DOHH2 (cell line): ENCODE results near the gene IMMP2L.

Experiments
- H3F3A ChIP-seq: fragments of 200-600 bp; sonication (generic), shearing (Covaris generic); 2 replicates; pipeline ENCODE4 v1.6.0; 2016; ENCODE audit warnings: antibody characterized with exemption, mild to moderate bottlenecking; ENCODE audit not compliant: control insufficient read depth, insufficient read depth
- H3K27ac ChIP-seq: fragments of 200-600 bp; sonication (generic); 2 replicates; pipeline ENCODE4 v1.5.1; 2014; ENCODE audit warnings: low read depth, mild to moderate bottlenecking, low read length, moderate library complexity
- H3K27me3 ChIP-seq: fragments of 200-600 bp; sonication (generic); 2 replicates; pipeline ENCODE4 v1.6.1; 2014; ENCODE audit warnings: mild to moderate bottlenecking, low read length, mixed read lengths; ENCODE audit not compliant: control insufficient read depth
- H3K36me3 ChIP-seq: fragments of 200-600 bp; sonication (generic); 2 replicates; pipeline ENCODE4 v1.6.1; 2014; ENCODE audit warnings: mild to moderate bottlenecking, low read length, moderate library complexity, mixed read lengths; ENCODE audit not compliant: control insufficient read depth
- H3K4me1 ChIP-seq: fragments of 200-600 bp; sonication (generic); 2 replicates; pipeline ENCODE4 v1.6.1; 2014; ENCODE audit warnings: mild to moderate bottlenecking, low read length, mixed read lengths; ENCODE audit not compliant: control insufficient read depth
- H3K4me2 ChIP-seq: fragments of 200-600 bp; sonication (generic); 2 replicates; pipeline ENCODE4 v1.6.0; 2014; ENCODE audit warnings: mild to moderate bottlenecking, low read length, moderate library complexity
- H3K4me3 ChIP-seq: fragments of 200-600 bp; sonication (generic); 2 replicates; pipeline ENCODE4 v1.5.1; 2014; ENCODE audit warnings: mild to moderate bottlenecking, low read length, mixed read lengths
- H3K79me2 ChIP-seq: fragments of 200-600 bp; sonication (generic); 2 replicates; pipeline ENCODE4 v1.6.1; 2014; ENCODE audit warnings: mild to moderate bottlenecking, low read length, mixed read lengths; ENCODE audit not compliant: control insufficient read depth
- H3K9me2 ChIP-seq: fragments of 200-600 bp; sonication (generic); replicated peaks from 2 replicates; pipeline ENCODE4 v1.6.1; 2014; ENCODE audit warnings: mild to moderate bottlenecking, low read length, mixed read lengths; ENCODE audit not compliant: control insufficient read depth
- H3K9me3 ChIP-seq: fragments of 200-600 bp; sonication (generic); 2 replicates; pipeline ENCODE4 v1.6.1; 2014; ENCODE audit warnings: antibody characterized with exemption, low read length, mixed read lengths; ENCODE audit not compliant: control insufficient read depth, insufficient read depth
- H4K20me1 ChIP-seq: fragments of 200-600 bp; sonication (generic); 2 replicates; pipeline ENCODE4 v1.6.0; 2014; ENCODE audit warnings: low read depth, mild to moderate bottlenecking, antibody characterized with exemption, low read length, moderate library complexity; ENCODE audit not compliant: control insufficient read depth, insufficient read depth
- CTCF ChIP-seq: fragments of 200-600 bp; sonication (generic); IDR thresholded peaks from one replicate; pipeline ENCODE4 v1.5.1; 2014; ENCODE audit warnings: antibody characterized with exemption, mild to moderate bottlenecking, low read depth, low read length; ENCODE audit not compliant: poor library complexity, severe bottlenecking
- EZH2phosphoT487 ChIP-seq: fragments of 200-600 bp; sonication (generic); IDR thresholded peaks from 2 replicates; pipeline ENCODE4 v1.6.1; 2017; ENCODE audit warnings: borderline replicate concordance, mild to moderate bottlenecking, antibody characterized with exemption, low read length, moderate library complexity, mixed read lengths

IMMP2L gene

GRCh38 chr7:111264111-111264868, 298.0 kb downstream of the IMMP2L start:
- H3K4me2 ChIP-seq, result no peak overlapping the region
- TF ChIP-seq CTCF (no peak), EZH2phosphoT487 (no peak)
- H4K20me1 ChIP-seq, result no peaks in the 10 kb centered on the region
- no peaks in the 10 kb centered on the region for H3K36me3 ChIP-seq
- H3K4me1 ChIP-seq, result no peaks in the 10 kb centered on the region
- no peaks in the 10 kb centered on the region for H3K27me3 ChIP-seq
- H3K4me3 ChIP-seq, result no peak overlapping the region
- no peaks in the 10 kb centered on the region for H3K9me3 ChIP-seq
- no peaks in the 10 kb centered on the region for H3K79me2 ChIP-seq
- no peaks in the 10 kb centered on the region for H3K9me2 ChIP-seq
- no peaks in the 10 kb centered on the region for H3F3A ChIP-seq
- no peak overlapping the region for H3K27ac ChIP-seq

- Histone ChIP-seq H4K20me1 (no peaks in the 10 kb centered on the region), H3K27ac (no peak overlapping the region), H3K36me3 (no peaks in the 10 kb centered on the region), H3F3A (no peaks in the 10 kb centered on the region), H3K9me2 (no peaks in the 10 kb centered on the region), H3K9me3 (no peaks in the 10 kb centered on the region), H3K79me2 (no peaks in the 10 kb centered on the region), H3K4me2 (no peak overlapping the region), H3K27me3 (no peaks in the 10 kb centered on the region), H3K4me1 (no peaks in the 10 kb centered on the region), H3K4me3 (no peak overlapping the region)
- no peak for TF ChIP-seq CTCF
- TF ChIP-seq EZH2phosphoT487, result no peak
Observed at GRCh38 chr7:111262293-111263116, 299.8 kb downstream of the IMMP2L start.

- Histone ChIP-seq H3K79me2 (no peaks in the 10 kb centered on the region), H3K36me3 (no peaks in the 10 kb centered on the region), H3K27ac (no peak overlapping the region), H3K4me1 (no peaks in the 10 kb centered on the region), H3F3A (no peaks in the 10 kb centered on the region), H3K9me3 (no peaks in the 10 kb centered on the region), H3K4me3 (no peak overlapping the region), H3K27me3 (no peaks in the 10 kb centered on the region), H4K20me1 (no peaks in the 10 kb centered on the region), H3K4me2 (no peak overlapping the region), H3K9me2 (no peaks in the 10 kb centered on the region)
- TF ChIP-seq CTCF (no peak), EZH2phosphoT487 (no peak)
Observed at GRCh38 chr7:111261496-111261895, 300.8 kb downstream of the IMMP2L start.
